GM23338 (cell line): ENCODE measurements around the gene GGT6. TPM values are rescaled to one million over a fixed set of nuclear protein-coding genes. Genes with fewer than 3 reads are reported as not detected.

Experiments used
- ATAC-seq: fragments of 200-7000 bp; cut with Tn5 transposase; 3 replicates; pipeline ENCODE4 v1.9.1; 2020
- DNase-seq: peaks from one replicate; pipeline ENCODE4 v3.0.0-alpha.2; 2015; ENCODE audit warnings: low spot score
- H2AFZ ChIP-seq: fragments of 200-600 bp; sonication (generic); 2 replicates; pipeline ENCODE4 v1.8.0; 2016; ENCODE audit warnings: antibody characterized with exemption, mild to moderate bottlenecking, moderate library complexity
- H3F3A ChIP-seq: fragments of 200-600 bp; sonication (generic); replicated peaks from 2 replicates; pipeline ENCODE4 v1.8.0; 2017; ENCODE audit warnings: antibody characterized with exemption, mixed run types, low read depth
- H3K27ac ChIP-seq: fragments of 200-600 bp; sonication (generic); 2 replicates; pipeline ENCODE4 v1.6.1; 2016; ENCODE audit warnings: low read depth
- H3K27me3 ChIP-seq: fragments of 200-600 bp; sonication (generic); 2 replicates; pipeline ENCODE4 v1.8.0; 2016; ENCODE audit warnings: mild to moderate bottlenecking, mixed run types, moderate library complexity; ENCODE audit not compliant: insufficient read depth
- H3K36me3 ChIP-seq: fragments of 200-600 bp; sonication (generic); 2 replicates; pipeline ENCODE4 v1.8.0; 2016; ENCODE audit warnings: mild to moderate bottlenecking; ENCODE audit not compliant: insufficient read depth
- H3K4me1 ChIP-seq: fragments of 200-600 bp; sonication (generic); 2 replicates; pipeline ENCODE4 v1.8.0; 2016; ENCODE audit warnings: mild to moderate bottlenecking, moderate library complexity; ENCODE audit not compliant: insufficient read depth
- H3K4me2 ChIP-seq: fragments of 200-600 bp; sonication (generic); 2 replicates; pipeline ENCODE4 v1.7.1; 2017; ENCODE audit warnings: mixed run types
- H3K4me3 ChIP-seq: fragments of 200-600 bp; sonication (generic); 2 replicates; pipeline ENCODE4 v1.6.1; 2016; ENCODE audit warnings: mixed run types
- H3K79me2 ChIP-seq: fragments of 200-600 bp; sonication (generic); replicated peaks from 2 replicates; pipeline ENCODE4 v1.8.0; 2017; ENCODE audit warnings: mild to moderate bottlenecking; ENCODE audit not compliant: insufficient read depth
- H3K9me2 ChIP-seq: fragments of 200-600 bp; sonication (generic); 2 replicates; pipeline ENCODE4 v1.8.0; 2017; ENCODE audit not compliant: insufficient read depth
- H4K20me1 ChIP-seq: fragments of 200-600 bp; sonication (generic); replicated peaks from 2 replicates; pipeline ENCODE4 v1.8.0; 2017; ENCODE audit warnings: mild to moderate bottlenecking; ENCODE audit not compliant: insufficient read depth
- H3K27ac Mint-ChIP-seq: 2 replicates; pipeline ENCODE4 v1.8.0; 2020; ENCODE audit warnings: inconsistent platforms, mild to moderate bottlenecking, moderate library complexity, mixed read lengths
- H3K27me3 Mint-ChIP-seq: 3 replicates; pipeline ENCODE4 v1.8.0; 2022; ENCODE audit warnings: low read depth, mild to moderate bottlenecking, moderate library complexity, mixed read lengths, inconsistent platforms; ENCODE audit not compliant: insufficient read depth, poor library complexity
- H3K36me3 Mint-ChIP-seq: 3 replicates; pipeline ENCODE4 v1.8.0; 2021; ENCODE audit warnings: low read depth, mild to moderate bottlenecking, inconsistent platforms, moderate library complexity, mixed read lengths
- H3K4me1 Mint-ChIP-seq: 3 replicates; pipeline ENCODE4 v1.8.0; 2020; ENCODE audit warnings: mild to moderate bottlenecking, inconsistent platforms, mixed read lengths
- H3K4me3 Mint-ChIP-seq: 3 replicates; pipeline ENCODE4 v1.8.0; 2021; ENCODE audit warnings: moderate library complexity, mild to moderate bottlenecking, inconsistent platforms, mixed read lengths
- H3K9me3 Mint-ChIP-seq: 3 replicates; pipeline ENCODE4 v1.8.0; 2020; ENCODE audit warnings: moderate library complexity, mild to moderate bottlenecking, inconsistent platforms, mixed read lengths
- EZH2 ChIP-seq: fragments of 200-600 bp; sonication (generic); IDR thresholded peaks from one replicate; pipeline ENCODE4 v1.8.0; 2017; ENCODE audit warnings: antibody characterized with exemption, mild to moderate bottlenecking, low read depth; ENCODE audit not compliant: unreplicated experiment
- EZH2phosphoT487 ChIP-seq: fragments of 200-600 bp; sonication (generic); IDR thresholded peaks from one replicate; pipeline ENCODE4 v1.8.1; 2018; ENCODE audit warnings: antibody characterized with exemption; ENCODE audit not compliant: unreplicated experiment
- JUNB ChIP-seq: IDR thresholded peaks from one replicate; pipeline ENCODE4 v1.6.1; 2016; ENCODE audit warnings: antibody characterized with exemption; ENCODE audit not compliant: unreplicated experiment
- NANOG ChIP-seq: IDR thresholded peaks from 2 replicates; pipeline ENCODE4 v1.6.1; 2016; ENCODE audit warnings: antibody characterized with exemption, borderline replicate concordance
- POLR2AphosphoS5 ChIP-seq: IDR thresholded peaks from 2 replicates; pipeline ENCODE4 v1.6.1; 2016; ENCODE audit warnings: antibody characterized with exemption, low read depth
- ZNF331 ChIP-seq: fragments of 250-450 bp; sonication (Bioruptor Pico); IDR thresholded peaks from 2 replicates; pipeline ENCODE4 v1.5.0; 2020; ENCODE audit warnings: low read depth, mild to moderate bottlenecking, moderate library complexity
- polyA plus RNA-seq: library from polyadenylated mRNA; unstranded; fragments of >200 nt; fragmentation: Nextera tagmentation; extraction: Ambion mirVana; gene quantifications from 2 replicates; pipeline ENCODE4 v1.2.1, GENCODE V29; 2016
- total RNA-seq: library from RNA; depleted of rRNA; stranded (reverse); fragments of >200 nt; shearing (Covaris generic); gene quantifications from 2 replicates; pipeline ENCODE4 v1.2.3, GENCODE V29; 2014
- TF ChIP-seq, protein P1 (sequence below), 2 experiments: fragments of 200-600 bp in 1 of 2; sonication (generic) in 1 of 2; conservative IDR thresholded peaks; 2 replicates each; pipeline versions ENCODE4 v1.5.1 to v1.6.1; 2016 to 2017; ENCODE audit warnings: antibody characterized with exemption in 2 of 2, low read depth in 2 of 2, mild to moderate bottlenecking in 2 of 2, moderate library complexity in 1 of 2
- TF ChIP-seq, protein P2 (sequence below): IDR thresholded peaks from one replicate; pipeline ENCODE4 v1.6.1; 2018; ENCODE audit warnings: antibody characterized with exemption; ENCODE audit not compliant: unreplicated experiment
- TF ChIP-seq, protein P3 (sequence below): fragments of 250-450 bp; sonication (Bioruptor Pico); IDR thresholded peaks from 2 replicates; pipeline ENCODE4 v1.5.0; 2020; ENCODE audit warnings: mild to moderate bottlenecking, moderate library complexity

GGT6 gene
- total and polyA plus RNA-seq, 2 experiments from 2014 or later, result 0.24 TPM; not detected in 1

DNA sequence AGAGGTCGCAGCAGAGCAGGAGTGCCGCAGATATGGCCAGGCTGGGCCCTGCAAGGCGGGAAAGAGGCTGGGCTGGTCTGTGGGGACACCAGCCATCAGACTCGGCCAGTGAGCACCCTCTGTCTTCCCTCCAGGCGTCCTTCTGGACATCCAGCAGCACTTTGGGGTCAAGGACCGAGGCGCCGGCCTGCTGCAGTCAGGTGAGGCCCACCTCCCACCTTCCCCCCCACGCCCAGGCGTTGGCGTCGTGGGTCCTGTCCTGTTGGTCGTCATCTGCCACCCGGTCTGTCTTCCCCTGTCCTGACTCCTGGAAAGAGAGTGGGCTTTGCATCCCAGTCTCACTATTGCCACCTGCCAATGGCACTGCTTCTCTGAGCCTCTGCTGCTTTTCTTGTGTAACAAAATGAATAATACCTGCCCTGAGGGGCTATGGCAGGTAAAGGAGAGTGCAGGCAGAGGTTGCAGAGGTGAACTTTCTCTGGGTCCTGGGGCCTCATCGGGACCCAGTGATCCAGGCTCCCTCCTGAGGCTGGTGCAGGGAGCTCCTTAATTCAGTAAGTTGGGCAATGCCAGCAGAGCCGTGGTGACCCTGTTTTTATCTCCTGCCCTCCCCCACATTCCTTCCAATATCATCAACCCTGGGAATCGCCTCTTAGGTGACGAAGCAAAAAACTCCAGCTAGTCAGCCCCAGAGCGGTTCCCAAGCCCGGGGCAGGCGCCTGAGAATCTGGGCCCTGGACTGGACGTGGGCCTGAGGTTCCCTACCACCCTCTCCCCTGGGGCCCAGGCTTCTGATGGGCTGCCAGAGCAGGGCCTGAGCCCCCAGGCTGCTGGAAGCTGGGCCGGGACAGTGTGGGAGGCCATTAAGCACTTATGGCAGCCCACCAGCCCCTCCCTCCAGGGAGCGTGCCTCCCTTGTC lies 47.0 kb downstream of the GGT6 start:
- Histone ChIP-seq H4K20me1 (no peaks in the 10 kb centered on the region), H2AFZ (no peak overlapping the region), H3K27ac (no peak overlapping the region), H3K4me1 (no peaks in the 10 kb centered on the region), H3K4me3 (no peak overlapping the region), H3K79me2 (no peaks in the 10 kb centered on the region), H3K27me3 (no peaks in the 10 kb centered on the region), H3K9me2 (no peaks in the 10 kb centered on the region), H3F3A (no peaks in the 10 kb centered on the region), H3K4me2 (no peak overlapping the region), H3K36me3 (no peaks in the 10 kb centered on the region)
- ATAC-seq (peak; percentile 42), DNase-seq (no peak)
- Mint-ChIP-seq H3K4me1 (peaks cover 7% of the 10 kb centered on the region), H3K36me3 (no peaks in the 10 kb centered on the region; the same call in 2 of the 3 replicates), H3K27me3 (peaks cover 13% of the 10 kb centered on the region), H3K27ac (no peak overlapping the region), H3K9me3 (no peaks in the 10 kb centered on the region; the same call in 2 of the 3 replicates), H3K4me3 (no peak overlapping the region)
- TF ChIP-seq ZNF331, result no peak
- no peak for TF ChIP-seq JUNB
- TF ChIP-seq, protein P1, sequence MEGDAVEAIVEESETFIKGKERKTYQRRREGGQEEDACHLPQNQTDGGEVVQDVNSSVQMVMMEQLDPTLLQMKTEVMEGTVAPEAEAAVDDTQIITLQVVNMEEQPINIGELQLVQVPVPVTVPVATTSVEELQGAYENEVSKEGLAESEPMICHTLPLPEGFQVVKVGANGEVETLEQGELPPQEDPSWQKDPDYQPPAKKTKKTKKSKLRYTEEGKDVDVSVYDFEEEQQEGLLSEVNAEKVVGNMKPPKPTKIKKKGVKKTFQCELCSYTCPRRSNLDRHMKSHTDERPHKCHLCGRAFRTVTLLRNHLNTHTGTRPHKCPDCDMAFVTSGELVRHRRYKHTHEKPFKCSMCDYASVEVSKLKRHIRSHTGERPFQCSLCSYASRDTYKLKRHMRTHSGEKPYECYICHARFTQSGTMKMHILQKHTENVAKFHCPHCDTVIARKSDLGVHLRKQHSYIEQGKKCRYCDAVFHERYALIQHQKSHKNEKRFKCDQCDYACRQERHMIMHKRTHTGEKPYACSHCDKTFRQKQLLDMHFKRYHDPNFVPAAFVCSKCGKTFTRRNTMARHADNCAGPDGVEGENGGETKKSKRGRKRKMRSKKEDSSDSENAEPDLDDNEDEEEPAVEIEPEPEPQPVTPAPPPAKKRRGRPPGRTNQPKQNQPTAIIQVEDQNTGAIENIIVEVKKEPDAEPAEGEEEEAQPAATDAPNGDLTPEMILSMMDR (conservative IDR thresholded peaks at IDR 0.05; ENCODE audit: low read depth in 2 of 2), result no peak
- TF ChIP-seq, protein P2, sequence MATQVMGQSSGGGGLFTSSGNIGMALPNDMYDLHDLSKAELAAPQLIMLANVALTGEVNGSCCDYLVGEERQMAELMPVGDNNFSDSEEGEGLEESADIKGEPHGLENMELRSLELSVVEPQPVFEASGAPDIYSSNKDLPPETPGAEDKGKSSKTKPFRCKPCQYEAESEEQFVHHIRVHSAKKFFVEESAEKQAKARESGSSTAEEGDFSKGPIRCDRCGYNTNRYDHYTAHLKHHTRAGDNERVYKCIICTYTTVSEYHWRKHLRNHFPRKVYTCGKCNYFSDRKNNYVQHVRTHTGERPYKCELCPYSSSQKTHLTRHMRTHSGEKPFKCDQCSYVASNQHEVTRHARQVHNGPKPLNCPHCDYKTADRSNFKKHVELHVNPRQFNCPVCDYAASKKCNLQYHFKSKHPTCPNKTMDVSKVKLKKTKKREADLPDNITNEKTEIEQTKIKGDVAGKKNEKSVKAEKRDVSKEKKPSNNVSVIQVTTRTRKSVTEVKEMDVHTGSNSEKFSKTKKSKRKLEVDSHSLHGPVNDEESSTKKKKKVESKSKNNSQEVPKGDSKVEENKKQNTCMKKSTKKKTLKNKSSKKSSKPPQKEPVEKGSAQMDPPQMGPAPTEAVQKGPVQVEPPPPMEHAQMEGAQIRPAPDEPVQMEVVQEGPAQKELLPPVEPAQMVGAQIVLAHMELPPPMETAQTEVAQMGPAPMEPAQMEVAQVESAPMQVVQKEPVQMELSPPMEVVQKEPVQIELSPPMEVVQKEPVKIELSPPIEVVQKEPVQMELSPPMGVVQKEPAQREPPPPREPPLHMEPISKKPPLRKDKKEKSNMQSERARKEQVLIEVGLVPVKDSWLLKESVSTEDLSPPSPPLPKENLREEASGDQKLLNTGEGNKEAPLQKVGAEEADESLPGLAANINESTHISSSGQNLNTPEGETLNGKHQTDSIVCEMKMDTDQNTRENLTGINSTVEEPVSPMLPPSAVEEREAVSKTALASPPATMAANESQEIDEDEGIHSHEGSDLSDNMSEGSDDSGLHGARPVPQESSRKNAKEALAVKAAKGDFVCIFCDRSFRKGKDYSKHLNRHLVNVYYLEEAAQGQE, result no peak
- TF ChIP-seq, protein P3, sequence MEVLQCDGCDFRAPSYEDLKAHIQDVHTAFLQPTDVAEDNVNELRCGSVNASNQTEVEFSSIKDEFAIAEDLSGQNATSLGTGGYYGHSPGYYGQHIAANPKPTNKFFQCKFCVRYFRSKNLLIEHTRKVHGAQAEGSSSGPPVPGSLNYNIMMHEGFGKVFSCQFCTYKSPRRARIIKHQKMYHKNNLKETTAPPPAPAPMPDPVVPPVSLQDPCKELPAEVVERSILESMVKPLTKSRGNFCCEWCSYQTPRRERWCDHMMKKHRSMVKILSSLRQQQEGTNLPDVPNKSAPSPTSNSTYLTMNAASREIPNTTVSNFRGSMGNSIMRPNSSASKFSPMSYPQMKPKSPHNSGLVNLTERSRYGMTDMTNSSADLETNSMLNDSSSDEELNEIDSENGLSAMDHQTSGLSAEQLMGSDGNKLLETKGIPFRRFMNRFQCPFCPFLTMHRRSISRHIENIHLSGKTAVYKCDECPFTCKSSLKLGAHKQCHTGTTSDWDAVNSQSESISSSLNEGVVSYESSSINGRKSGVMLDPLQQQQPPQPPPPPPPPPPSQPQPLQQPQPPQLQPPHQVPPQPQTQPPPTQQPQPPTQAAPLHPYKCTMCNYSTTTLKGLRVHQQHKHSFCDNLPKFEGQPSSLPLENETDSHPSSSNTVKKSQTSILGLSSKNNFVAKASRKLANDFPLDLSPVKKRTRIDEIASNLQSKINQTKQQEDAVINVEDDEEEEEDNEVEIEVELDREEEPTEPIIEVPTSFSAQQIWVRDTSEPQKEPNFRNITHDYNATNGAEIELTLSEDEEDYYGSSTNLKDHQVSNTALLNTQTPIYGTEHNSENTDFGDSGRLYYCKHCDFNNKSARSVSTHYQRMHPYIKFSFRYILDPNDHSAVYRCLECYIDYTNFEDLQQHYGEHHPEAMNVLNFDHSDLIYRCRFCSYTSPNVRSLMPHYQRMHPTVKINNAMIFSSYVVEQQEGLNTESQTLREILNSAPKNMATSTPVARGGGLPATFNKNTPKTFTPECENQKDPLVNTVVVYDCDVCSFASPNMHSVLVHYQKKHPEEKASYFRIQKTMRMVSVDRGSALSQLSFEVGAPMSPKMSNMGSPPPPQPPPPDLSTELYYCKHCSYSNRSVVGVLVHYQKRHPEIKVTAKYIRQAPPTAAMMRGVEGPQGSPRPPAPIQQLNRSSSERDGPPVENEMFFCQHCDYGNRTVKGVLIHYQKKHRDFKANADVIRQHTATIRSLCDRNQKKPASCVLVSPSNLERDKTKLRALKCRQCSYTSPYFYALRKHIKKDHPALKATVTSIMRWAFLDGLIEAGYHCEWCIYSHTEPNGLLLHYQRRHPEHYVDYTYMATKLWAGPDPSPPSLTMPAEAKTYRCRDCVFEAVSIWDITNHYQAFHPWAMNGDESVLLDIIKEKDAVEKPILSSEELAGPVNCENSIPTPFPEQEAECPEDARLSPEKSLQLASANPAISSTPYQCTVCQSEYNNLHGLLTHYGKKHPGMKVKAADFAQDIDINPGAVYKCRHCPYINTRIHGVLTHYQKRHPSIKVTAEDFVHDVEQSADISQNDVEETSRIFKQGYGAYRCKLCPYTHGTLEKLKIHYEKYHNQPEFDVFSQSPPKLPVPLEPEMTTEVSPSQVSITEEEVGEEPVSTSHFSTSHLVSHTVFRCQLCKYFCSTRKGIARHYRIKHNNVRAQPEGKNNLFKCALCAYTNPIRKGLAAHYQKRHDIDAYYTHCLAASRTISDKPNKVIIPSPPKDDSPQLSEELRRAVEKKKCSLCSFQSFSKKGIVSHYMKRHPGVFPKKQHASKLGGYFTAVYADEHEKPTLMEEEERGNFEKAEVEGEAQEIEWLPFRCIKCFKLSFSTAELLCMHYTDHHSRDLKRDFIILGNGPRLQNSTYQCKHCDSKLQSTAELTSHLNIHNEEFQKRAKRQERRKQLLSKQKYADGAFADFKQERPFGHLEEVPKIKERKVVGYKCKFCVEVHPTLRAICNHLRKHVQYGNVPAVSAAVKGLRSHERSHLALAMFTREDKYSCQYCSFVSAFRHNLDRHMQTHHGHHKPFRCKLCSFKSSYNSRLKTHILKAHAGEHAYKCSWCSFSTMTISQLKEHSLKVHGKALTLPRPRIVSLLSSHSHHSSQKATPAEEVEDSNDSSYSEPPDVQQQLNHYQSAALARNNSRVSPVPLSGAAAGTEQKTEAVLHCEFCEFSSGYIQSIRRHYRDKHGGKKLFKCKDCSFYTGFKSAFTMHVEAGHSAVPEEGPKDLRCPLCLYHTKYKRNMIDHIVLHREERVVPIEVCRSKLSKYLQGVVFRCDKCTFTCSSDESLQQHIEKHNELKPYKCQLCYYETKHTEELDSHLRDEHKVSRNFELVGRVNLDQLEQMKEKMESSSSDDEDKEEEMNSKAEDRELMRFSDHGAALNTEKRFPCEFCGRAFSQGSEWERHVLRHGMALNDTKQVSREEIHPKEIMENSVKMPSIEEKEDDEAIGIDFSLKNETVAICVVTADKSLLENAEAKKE (CRISPR knock-in tag), result no peak
- TF ChIP-seq EZH2phosphoT487, result no peak
- TF ChIP-seq NANOG, result no peak
- TF ChIP-seq EZH2, result no peak
- TF ChIP-seq POLR2AphosphoS5, result no peak
